A549 (cell line): ENCODE data around the gene GPR78. TPM values are rescaled to one million over a fixed set of nuclear protein-coding genes. Genes with fewer than 3 reads are reported as not detected.

Experiments
- ATAC-seq, 2 experiments: fragments of 200-7000 bp in 1 of 2; fragments of >200 bp in 1 of 2; cut with Nextera tagmentation in 1 of 2; cut with Tn5 transposase in 1 of 2; 3 replicates each; pipeline versions ENCODE4 v1.8.0 to v1.9.1; 2018 to 2020; ENCODE audit warnings: mild to moderate bottlenecking in 1 of 2, moderate library complexity in 1 of 2
- CTCF ChIA-PET: fragments of 300-600 bp; sonication (Branson Sonifier 250); formaldehyde crosslinking; extraction: SDS; loops from one replicate; lab custom pipeline; 2021; ENCODE audit warnings: antibody characterized with exemption, inconsistent platforms; lab: Yijun Ruan, JAX
- POLR2A ChIA-PET: fragments of 350-600 bp; formaldehyde crosslinking; extraction: SDS; loops from one replicate; lab custom pipeline; 2021; ENCODE audit warnings: antibody characterized with exemption, inconsistent platforms; lab: Yijun Ruan, JAX
- DNase-seq, 2 experiments: peaks; one replicate each; pipeline versions ENCODE4 v3.0.0 to v3.0.0-alpha.2; 2011 to 2016; ENCODE audit warnings: low read depth in 1 of 2, low spot score in 1 of 2
- FAIRE-seq: peaks from 2 replicates; lab custom pipeline; 2011; peaks lifted over from hg19 to GRCh38; lab: Jason Lieb, UNC
- H3K27ac ChIP-seq, 2 experiments: fragments of >200 bp; sonication (Bioruptor Twin); formaldehyde crosslinking; 3 replicates each; pipeline ENCODE4 v1.5.1; 2016 to 2017
- H3K4me1 ChIP-seq: fragments of >200 bp; sonication (Bioruptor Twin); formaldehyde crosslinking; 3 replicates; pipeline ENCODE4 v1.6.1; 2016
- H3K4me2 ChIP-seq: fragments of >200 bp; sonication (Bioruptor Twin); formaldehyde crosslinking; 3 replicates; pipeline ENCODE4 v1.6.1; 2016
- H3K4me3 ChIP-seq: fragments of >200 bp; sonication (Bioruptor Twin); formaldehyde crosslinking; 3 replicates; pipeline ENCODE4 v1.5.1; 2016
- H3K9me3 ChIP-seq: fragments of >200 bp; sonication (Bioruptor Twin); formaldehyde crosslinking; 3 replicates; pipeline ENCODE4 v1.6.1; 2016
- CEBPB ChIP-seq, 2 experiments: fragments of >200 bp in 1 of 2; sonication (Bioruptor Twin) in 1 of 2; formaldehyde crosslinking in 1 of 2; IDR thresholded peaks; 2 replicates each; pipeline ENCODE4 v1.6.1; 2012 to 2016
- EHF ChIP-seq: fragments of 250-450 bp; sonication (Bioruptor Pico); IDR thresholded peaks from 2 replicates; pipeline ENCODE4 v1.5.0; 2020; ENCODE audit warnings: mild to moderate bottlenecking
- ESRRA ChIP-seq: fragments of 150-350 bp; IDR thresholded peaks from 2 replicates; pipeline ENCODE4 v1.6.1; 2014; ENCODE audit warnings: mild to moderate bottlenecking, low read length, borderline replicate concordance
- FOSB ChIP-seq: fragments of 250-450 bp; sonication (Bioruptor Pico); IDR thresholded peaks from 2 replicates; pipeline ENCODE4 v1.5.0; 2020; ENCODE audit warnings: mild to moderate bottlenecking, moderate library complexity
- FOSL2 ChIP-seq, 2 experiments: fragments of 450-650 bp in 1 of 2; fragments of >200 bp in 1 of 2; sonication (Bioruptor Twin) in 1 of 2; formaldehyde crosslinking; IDR thresholded peaks; 2 replicates each; pipeline versions ENCODE4 v1.5.0 to v1.6.1; 2016 to 2020; ENCODE audit warnings: mild to moderate bottlenecking in 1 of 2, moderate library complexity in 1 of 2
- FOXS1 ChIP-seq: fragments of 250-450 bp; sonication (Bioruptor Pico); IDR thresholded peaks from 2 replicates; pipeline ENCODE4 v1.5.0; 2020; ENCODE audit warnings: mild to moderate bottlenecking, moderate library complexity
- HDAC2 ChIP-seq: fragments of 200-600 bp; sonication (generic); IDR thresholded peaks from 2 replicates; pipeline ENCODE4 v1.6.1; 2016
- HEYL ChIP-seq: fragments of 250-450 bp; sonication (Bioruptor Pico); IDR thresholded peaks from 2 replicates; pipeline ENCODE4 v1.8.0; 2021; ENCODE audit warnings: mild to moderate bottlenecking, moderate library complexity
- KDM1A ChIP-seq: fragments of 200-600 bp; sonication (generic); IDR thresholded peaks from 2 replicates; pipeline ENCODE4 v1.6.1; 2016; ENCODE audit warnings: low read depth, mild to moderate bottlenecking
- KDM5A ChIP-seq: fragments of 200-600 bp; sonication (generic); IDR thresholded peaks from 2 replicates; pipeline ENCODE4 v1.6.1; 2016; ENCODE audit warnings: antibody characterized with exemption, mild to moderate bottlenecking
- NR3C1 ChIP-seq: fragments of >200 bp; sonication (Bioruptor Twin); formaldehyde crosslinking; IDR thresholded peaks from 3 replicates; pipeline ENCODE4 v1.6.1; 2017
- PHF8 ChIP-seq: fragments of 200-600 bp; sonication (generic); IDR thresholded peaks from 2 replicates; pipeline ENCODE4 v1.6.1; 2016; ENCODE audit warnings: low read depth, mild to moderate bottlenecking, antibody characterized with exemption, moderate library complexity, borderline replicate concordance
- RARB ChIP-seq: fragments of 250-450 bp; sonication (Bioruptor Pico); IDR thresholded peaks from 2 replicates; pipeline ENCODE4 v1.8.0; 2021; ENCODE audit warnings: mild to moderate bottlenecking, moderate library complexity
- REST ChIP-seq: fragments of 200-600 bp; sonication (generic); IDR thresholded peaks from 2 replicates; pipeline ENCODE4 v1.6.1; 2016; ENCODE audit warnings: antibody characterized with exemption, mild to moderate bottlenecking, moderate library complexity
- RNF2 ChIP-seq: fragments of 200-600 bp; sonication (generic); IDR thresholded peaks from 2 replicates; pipeline ENCODE4 v1.6.1; 2016; ENCODE audit warnings: low read depth, mild to moderate bottlenecking, antibody characterized with exemption, moderate library complexity, borderline replicate concordance
- SMC3 ChIP-seq: fragments of >200 bp; sonication (Bioruptor Twin); formaldehyde crosslinking; IDR thresholded peaks from 3 replicates; pipeline ENCODE4 v1.6.1; 2018; ENCODE audit warnings: inconsistent platforms
- SREBF2 ChIP-seq: fragments of 450-650 bp; IDR thresholded peaks from 2 replicates; pipeline ENCODE4 v1.6.1; 2014; ENCODE audit warnings: mild to moderate bottlenecking, moderate library complexity
- ZFP36 ChIP-seq: fragments of 450-650 bp; IDR thresholded peaks from 2 replicates; pipeline ENCODE4 v1.6.1; 2014; ENCODE audit warnings: borderline replicate concordance; ENCODE audit not compliant: partially characterized antibody
- WGBS: methylation state at CpG from one replicate; pipeline ENCODE4 v1.1.6; 2017; ENCODE audit errors: missing lambda C conversion rate; 5-methylcytosine and 5-hydroxymethylcytosine counted together
- polyA plus RNA-seq, 4 experiments: library from polyadenylated mRNA; depleted of rRNA in 3 of 4; stranded (reverse); fragments of >200 nt; fragmentation: RNase III in 1 of 4; extraction: RNeasy Plus Mini Kit Qiagen cat#74134 plus additional on column Dnase treatment in 1 of 4; gene quantifications; 2 replicates in 3 of 4; 3 replicates in 1 of 4; pipeline ENCODE4 v1.2.3, GENCODE V29; 2011 to 2017
- TF ChIP-seq, protein P1 (sequence below): fragments of >200 bp; sonication (Bioruptor Twin); formaldehyde crosslinking; IDR thresholded peaks from 3 replicates; pipeline ENCODE4 v1.6.1; 2016
- TF ChIP-seq, protein P2 (sequence below): fragments of 250-450 bp; sonication (Bioruptor Pico); IDR thresholded peaks from 2 replicates; pipeline ENCODE4 v1.5.0; 2020; ENCODE audit warnings: low read depth, mild to moderate bottlenecking, moderate library complexity

Gene GPR78
- polyA plus RNA-seq, 2 of the 4 experiments (the other 2 are of a cell fraction), result 0.09 TPM; not detected in 1

DNA sequence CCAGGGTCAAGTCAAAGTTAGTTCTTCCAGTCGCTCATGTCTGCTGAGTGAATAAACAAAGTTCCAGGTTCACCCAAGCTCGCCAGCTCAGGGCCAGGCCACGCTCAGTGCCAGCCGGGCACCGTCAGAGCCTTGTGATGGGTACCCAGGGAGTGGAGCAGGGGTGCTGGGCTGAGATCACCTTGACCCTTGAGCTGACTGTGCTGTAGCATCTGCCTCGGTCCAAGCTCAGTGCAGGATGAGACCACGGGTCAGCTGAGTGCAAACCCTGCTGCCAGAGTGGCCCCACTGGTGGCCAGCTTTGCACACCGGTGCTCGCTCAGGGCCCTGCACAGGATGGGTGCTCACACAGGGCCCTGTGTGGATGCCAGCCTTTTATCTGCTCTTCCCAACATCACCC lies 16.7 kb downstream of the GPR78 start (continued):
- no peak for TF ChIP-seq RNF2
- TF ChIP-seq, all 56 proteins: peak for 0

- no peak for DNase-seq
- Histone ChIP-seq H3K27ac (no peak overlapping the region), H3K9me3 (no peaks in the 10 kb centered on the region), H3K4me1 (no peaks in the 10 kb centered on the region), H3K4me3 (no peak overlapping the region), H3K4me2 (no peak overlapping the region)
- 40% methylated on average over 3 of the region's 13 CpGs for WGBS
- POLR2A ChIA-PET, result no interaction called here
- CTCF ChIA-PET, result interaction anchor here (2.2 to 3.7 kb wide), 2 partner anchors 10 to 128 kb away, joined by 13 to 27 read pairs; no protein-coding TSS in a partner anchor
- FAIRE-seq, result no peak
- TF ChIP-seq SMC3, result no peak
- no peak for TF ChIP-seq HEYL (CRISPR knock-in tag)
- TF ChIP-seq RARB (CRISPR knock-in tag), result no peak
- TF ChIP-seq, protein P1, sequence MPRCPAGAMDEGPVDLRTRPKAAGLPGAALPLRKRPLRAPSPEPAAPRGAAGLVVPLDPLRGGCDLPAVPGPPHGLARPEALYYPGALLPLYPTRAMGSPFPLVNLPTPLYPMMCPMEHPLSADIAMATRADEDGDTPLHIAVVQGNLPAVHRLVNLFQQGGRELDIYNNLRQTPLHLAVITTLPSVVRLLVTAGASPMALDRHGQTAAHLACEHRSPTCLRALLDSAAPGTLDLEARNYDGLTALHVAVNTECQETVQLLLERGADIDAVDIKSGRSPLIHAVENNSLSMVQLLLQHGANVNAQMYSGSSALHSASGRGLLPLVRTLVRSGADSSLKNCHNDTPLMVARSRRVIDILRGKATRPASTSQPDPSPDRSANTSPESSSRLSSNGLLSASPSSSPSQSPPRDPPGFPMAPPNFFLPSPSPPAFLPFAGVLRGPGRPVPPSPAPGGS, result no peak
- TF ChIP-seq PHF8, result no peak
- TF ChIP-seq, protein P2, sequence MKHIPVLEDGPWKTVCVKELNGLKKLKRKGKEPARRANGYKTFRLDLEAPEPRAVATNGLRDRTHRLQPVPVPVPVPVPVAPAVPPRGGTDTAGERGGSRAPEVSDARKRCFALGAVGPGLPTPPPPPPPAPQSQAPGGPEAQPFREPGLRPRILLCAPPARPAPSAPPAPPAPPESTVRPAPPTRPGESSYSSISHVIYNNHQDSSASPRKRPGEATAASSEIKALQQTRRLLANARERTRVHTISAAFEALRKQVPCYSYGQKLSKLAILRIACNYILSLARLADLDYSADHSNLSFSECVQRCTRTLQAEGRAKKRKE (CRISPR knock-in tag), result no peak
- TF ChIP-seq ESRRA, result no peak
- no peak for TF ChIP-seq FOXS1 (CRISPR knock-in tag)
- TF ChIP-seq EHF (CRISPR knock-in tag), result no peak
- no peak for TF ChIP-seq SREBF2
- no peak for TF ChIP-seq HDAC2
- no peak for TF ChIP-seq KDM5A
- TF ChIP-seq REST, result no peak
- no peak for TF ChIP-seq ZFP36
- no peak for TF ChIP-seq FOSB
- no peak for ATAC-seq
Measured at GRCh38 chr4:8597319-8597718, 17.1 kb downstream of the GPR78 start.

DNA sequence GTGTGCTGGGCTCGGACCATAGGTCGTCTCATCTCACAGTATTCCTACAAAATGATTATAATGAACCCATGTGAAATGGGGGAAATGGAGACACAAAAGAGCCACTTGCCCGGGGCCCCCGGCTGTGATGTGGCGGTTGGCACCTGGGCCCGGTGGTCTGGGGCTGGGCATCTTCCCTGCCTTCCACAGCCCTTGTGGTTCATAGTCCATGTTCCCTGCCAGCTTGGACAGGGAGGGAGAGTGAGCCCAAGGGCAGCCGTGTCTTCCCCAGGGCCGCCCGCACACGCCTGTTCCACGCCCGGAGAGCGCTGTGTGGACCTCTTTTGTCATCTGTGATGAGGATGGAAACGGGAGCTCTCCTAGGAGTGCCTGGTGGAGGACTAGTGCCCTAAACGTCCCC lies 17.6 kb downstream of the GPR78 start:
- H3K4me1 ChIP-seq, result no peaks in the 10 kb centered on the region
- no peaks in the 10 kb centered on the region for H3K9me3 ChIP-seq
- FAIRE-seq, result no peak
- no peak overlapping the region for H3K4me3 ChIP-seq
- ChIA-PET CTCF (interaction anchor here (2.2 to 3.7 kb wide), 2 partner anchors 10 to 129 kb away, joined by 13 to 27 read pairs; no protein-coding TSS in a partner anchor), POLR2A (no interaction called here)
- H3K4me2 ChIP-seq, result no peak overlapping the region
- no peak for ATAC-seq
- WGBS, result 28% methylated on average over 3 of the region's 15 CpGs
- DNase-seq, result no peak
- H3K27ac ChIP-seq, result no peak overlapping the region
- TF ChIP-seq RARB (CRISPR knock-in tag) (no peak), CEBPB (IDR thresholded peaks at IDR 0.05) (no peak), REST (no peak), FOSB (no peak), KDM1A (no peak), SMC3 (no peak), FOSL2 (IDR thresholded peaks at IDR 0.05) (no peak), FOSL2 (CRISPR knock-in tag; IDR thresholded peaks at IDR 0.05) (no peak), NR3C1 (no peak)
- TF ChIP-seq, protein P2 (CRISPR knock-in tag), result no peak
